22Rv1 (cell line): ENCODE measurements around the gene MYLK3.

Experiments
- ZFX ChIP-seq: fragments of 450-650 bp; IDR thresholded peaks from 2 replicates; pipeline ENCODE4 v1.6.1; 2017; ENCODE audit warnings: antibody characterized with exemption, borderline replicate concordance
- TF ChIP-seq, protein P1 (sequence below): fragments of 450-650 bp; IDR thresholded peaks from 2 replicates; pipeline ENCODE4 v1.5.1; 2017; ENCODE audit warnings: mild to moderate bottlenecking

GRCh38 chr16:46768809-46769208, 20.7 kb upstream of the MYLK3 start:
- TF ChIP-seq, protein P1, sequence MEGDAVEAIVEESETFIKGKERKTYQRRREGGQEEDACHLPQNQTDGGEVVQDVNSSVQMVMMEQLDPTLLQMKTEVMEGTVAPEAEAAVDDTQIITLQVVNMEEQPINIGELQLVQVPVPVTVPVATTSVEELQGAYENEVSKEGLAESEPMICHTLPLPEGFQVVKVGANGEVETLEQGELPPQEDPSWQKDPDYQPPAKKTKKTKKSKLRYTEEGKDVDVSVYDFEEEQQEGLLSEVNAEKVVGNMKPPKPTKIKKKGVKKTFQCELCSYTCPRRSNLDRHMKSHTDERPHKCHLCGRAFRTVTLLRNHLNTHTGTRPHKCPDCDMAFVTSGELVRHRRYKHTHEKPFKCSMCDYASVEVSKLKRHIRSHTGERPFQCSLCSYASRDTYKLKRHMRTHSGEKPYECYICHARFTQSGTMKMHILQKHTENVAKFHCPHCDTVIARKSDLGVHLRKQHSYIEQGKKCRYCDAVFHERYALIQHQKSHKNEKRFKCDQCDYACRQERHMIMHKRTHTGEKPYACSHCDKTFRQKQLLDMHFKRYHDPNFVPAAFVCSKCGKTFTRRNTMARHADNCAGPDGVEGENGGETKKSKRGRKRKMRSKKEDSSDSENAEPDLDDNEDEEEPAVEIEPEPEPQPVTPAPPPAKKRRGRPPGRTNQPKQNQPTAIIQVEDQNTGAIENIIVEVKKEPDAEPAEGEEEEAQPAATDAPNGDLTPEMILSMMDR, result no peak
- no peak for TF ChIP-seq ZFX
